Stimulated activated CD4-positive, alpha-beta T cell treated with anti-CD3 and anti-CD28 coated beads, TNF-alpha, amount 100 ng/mL, for 1 hour (primary cell): ENCODE measurements around the gene BICDL1.
A peak's percentile ranks its signal among the peaks of the same experiment; 100 is the strongest.

Experiments used
- DNase-seq, 3 donors: peaks; one replicate each; pipeline ENCODE4 v3.0.0-alpha.2; 2020; ENCODE audit warnings: low read depth in 3 of 3, low spot score in 1 of 3

BICDL1 gene

DNA sequence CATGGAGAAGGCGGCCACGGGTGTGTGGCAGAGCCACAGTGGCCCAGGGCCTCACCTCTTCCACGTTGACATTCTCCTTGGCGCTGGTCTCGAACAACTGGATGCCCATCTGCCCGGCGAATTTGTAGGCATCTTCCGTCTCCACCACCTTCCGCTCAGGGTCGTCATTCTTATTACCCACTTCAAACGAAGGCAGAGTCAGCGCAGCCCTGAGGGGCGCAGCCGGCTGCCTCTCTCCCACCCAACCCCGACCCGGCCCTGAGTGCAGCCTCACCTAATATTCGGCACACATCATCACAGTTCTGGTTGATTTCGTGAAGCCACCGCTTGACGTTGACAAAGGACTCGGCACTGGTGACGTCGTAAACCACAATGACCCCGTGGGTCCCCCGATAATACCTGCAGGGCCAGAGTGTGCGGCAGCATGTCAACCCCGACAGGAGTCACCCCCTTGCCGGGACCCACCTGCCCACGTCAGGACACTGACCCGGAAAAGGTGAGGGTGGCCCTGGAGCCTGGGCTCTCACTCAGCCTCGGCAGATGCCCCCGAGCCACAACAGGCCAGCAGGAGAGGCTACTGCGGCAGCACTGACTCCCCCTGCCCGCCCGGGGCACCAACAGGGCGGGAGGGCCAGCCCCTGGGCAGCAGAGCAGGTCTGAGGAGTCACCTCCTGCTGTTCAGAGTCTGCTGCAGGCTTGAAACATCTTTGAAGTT is 109.9 kb downstream of the BICDL1 start:
- no peak for DNase-seq

DNA sequence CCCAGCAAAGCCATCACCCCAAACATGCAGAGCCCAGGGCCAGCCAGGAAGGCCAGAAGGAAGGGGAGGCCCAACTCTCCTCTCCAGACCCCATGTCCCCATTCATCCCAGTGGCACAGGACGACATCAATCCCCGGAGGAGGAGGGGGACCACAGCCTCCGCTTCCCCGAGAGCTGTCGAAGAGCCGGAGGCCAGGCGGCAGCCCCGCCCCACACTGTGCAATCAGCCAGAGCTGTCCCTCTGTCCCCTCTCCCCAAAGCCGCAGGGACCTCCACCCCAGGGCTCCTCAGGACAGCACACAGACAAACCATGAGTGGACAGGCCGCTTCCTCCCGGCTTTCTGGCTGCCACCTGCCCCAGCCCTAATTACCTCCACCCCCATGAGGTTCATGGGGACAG is 110.7 kb downstream of the BICDL1 start:
- DNase-seq: no peak

DNA sequence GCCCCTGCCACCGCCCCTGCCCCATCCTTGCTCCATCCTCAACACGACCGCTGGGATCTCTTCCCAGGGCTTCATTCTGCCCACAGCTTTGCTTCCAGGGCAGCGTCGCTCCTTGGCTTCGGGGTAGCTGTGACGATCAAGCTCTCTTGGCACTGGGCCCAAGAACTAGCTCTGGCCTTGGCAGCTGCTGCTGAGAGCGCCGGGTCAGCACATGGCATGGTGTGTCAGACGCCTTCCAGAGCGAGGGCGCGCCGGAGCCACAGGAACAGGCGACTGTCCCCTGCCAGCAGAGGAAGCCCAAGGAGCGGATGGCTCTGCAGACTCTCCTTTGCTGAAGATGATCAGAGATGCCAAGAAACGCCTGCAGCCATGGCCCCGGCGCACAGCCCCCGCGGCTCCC is 111.6 kb downstream of the BICDL1 start:
- no peak for DNase-seq

DNA sequence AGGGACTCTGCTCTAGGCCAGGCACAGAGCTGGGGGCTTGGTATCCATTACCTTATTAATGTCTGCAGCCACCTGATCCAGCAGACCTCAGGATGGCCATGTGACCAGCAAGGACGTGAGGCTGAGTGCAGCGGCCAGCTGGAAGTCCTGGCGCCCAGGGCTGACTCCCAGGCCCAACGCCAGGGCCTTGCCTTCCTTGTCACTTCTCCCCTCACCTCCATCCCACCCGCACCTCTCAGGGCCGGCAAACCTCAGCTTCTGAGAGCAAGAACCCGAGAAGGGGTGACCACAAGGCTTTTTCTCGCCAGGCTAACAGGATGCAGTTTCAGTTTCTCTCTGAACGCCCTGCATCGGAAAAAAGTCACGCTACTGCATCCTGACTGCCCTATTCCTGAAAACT is 112.1 kb downstream of the BICDL1 start:
- no peak for DNase-seq

DNA sequence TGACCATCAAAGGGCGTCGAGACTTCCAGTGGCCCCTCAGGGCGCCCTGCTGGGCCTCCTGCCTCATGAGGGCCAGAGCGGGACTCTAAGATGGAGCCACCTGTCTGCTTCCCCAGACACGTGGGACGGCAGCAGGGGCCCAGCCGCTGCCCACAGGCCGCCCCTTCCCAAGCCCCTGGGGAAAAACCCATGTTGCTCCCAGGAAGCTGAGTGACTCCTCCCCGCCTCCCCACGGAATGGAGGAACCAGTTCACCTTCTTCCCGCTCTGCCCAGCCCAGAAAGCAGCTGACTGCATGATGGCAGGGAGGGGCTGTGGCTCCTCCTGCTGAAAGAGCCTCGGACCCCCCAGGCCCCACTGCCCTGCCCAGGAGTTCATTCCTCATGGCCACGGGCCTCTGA is 112.6 kb downstream of the BICDL1 start:
- no peak for DNase-seq

DNA sequence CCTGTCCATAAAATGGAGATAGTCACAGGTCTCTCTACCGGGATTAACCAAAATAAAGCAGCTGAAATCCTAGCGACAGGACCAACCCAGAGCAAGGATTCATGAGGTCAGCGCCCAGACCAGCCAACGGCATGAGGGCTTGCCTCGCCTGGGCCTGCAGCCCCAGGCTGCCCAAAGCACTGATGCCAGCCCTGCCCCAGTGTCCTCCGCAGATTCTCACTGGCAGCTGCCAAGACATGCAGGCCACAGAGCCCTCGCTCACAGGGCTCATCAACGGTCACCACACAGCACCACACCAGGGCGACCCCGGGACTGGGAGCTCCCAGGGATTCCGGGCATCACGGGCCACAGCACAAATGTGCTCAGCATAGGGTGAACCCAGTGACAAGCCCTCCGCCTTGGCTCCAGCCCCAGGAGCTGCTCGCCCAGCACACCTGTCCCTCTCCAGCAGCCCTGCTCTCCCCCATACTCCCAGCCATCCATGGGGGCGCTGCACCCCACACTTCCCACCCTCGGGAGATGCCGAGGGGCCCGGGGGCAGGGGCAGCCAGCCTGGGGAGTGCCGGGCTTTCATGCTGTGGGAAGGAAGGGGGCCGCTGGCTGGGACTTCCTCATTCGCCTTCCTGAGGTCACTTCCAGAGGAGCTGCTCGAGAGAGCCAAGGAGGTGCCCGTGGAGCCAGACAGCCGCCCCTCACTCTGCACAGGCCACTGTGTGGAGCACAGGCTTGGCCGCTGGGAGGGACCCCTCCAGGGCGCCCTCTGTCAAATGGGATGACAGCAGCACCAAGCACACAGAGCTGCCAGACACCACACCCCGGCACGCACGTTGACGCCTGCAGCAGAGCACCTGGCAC is 113.4 kb downstream of the BICDL1 start:
- DNase-seq: no peak

DNA sequence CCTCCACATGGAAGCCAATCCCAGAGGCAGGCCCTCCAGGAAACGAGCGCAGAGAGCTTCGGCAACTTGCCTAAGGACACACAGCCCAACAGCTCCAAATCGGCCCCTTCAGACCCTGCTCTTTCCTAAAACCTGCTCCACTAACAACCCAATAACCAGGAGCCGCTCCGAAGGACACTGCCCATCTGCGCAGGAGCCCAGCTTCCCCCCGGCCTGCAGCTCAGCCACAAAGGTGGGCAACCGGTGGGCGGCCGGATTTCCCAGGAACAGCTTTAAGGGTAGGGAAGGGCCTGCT is 114.0 kb downstream of the BICDL1 start:
- DNase-seq: no peak

DNA sequence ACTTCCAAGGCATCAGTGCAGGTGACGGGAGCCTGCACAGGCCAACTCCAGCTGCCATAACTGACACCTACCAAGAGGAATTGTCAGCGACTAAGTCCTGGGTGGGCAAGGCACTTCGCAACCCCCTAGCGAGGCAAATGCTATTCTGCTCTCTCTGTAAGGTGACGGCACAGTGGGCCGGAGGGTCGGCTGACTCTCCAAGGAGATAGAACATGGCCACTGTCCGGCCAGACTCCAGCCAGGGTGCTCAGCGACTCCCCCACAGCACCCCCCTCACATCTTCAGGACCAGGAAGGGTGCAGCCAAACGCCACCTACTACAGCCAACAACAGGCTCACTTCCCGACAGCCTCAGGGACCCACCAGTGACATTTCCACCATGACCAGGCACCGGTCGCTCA is 114.3 kb downstream of the BICDL1 start:
- DNase-seq: no peak

DNA sequence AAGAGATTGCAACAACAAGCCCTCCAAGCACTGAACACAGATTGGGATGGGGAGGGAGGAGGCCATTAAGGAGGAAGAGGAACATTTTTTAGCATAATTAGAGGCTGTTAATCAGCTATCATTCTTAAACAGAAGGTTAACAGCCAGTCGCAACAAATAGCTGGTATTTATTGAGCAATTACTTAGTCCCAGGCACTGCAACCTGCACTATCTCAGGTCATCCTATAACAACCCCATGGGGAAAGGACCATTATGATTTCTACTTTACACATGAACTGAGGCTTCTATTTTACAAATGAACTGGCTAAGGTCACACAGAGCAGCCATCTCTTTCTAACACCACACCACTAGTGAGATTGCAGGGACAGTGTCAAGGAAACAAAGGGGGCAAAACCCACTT is 117.1 kb downstream of the BICDL1 start:
- no peak for DNase-seq

DNA sequence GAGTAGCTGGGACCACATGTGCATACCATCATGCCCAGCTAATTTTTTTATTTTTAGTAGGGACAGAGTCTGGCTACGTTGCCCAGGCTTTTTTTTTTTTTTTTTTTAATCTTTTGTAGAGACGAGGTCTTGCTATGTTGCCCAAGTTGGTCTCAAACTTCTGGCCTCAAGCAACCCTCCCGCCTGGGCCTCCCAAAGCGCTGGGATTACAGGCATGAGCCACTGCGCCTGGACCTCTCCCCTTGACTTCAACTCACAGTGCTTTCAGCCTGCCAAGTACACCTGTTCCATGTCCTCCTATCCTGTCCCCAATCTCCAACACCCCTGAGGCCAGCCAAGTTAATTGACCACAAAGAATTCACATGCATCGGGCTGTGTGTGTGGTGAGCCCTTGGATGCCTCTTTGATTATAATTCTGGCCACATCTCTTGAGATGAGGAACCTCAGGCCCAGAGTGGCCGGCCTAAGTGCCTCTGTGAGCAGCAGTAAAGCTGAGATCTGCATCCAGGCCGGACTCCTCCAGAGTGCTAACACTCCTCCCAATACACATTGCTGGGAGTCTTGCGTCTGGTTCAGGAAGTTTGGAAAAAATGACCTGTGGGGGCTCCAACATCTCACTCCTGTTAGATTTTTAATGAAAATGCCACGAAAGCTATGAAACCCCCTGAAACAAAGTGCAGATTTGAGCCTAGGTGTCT is 120.7 kb downstream of the BICDL1 start:
- DNase-seq: no peak

DNA sequence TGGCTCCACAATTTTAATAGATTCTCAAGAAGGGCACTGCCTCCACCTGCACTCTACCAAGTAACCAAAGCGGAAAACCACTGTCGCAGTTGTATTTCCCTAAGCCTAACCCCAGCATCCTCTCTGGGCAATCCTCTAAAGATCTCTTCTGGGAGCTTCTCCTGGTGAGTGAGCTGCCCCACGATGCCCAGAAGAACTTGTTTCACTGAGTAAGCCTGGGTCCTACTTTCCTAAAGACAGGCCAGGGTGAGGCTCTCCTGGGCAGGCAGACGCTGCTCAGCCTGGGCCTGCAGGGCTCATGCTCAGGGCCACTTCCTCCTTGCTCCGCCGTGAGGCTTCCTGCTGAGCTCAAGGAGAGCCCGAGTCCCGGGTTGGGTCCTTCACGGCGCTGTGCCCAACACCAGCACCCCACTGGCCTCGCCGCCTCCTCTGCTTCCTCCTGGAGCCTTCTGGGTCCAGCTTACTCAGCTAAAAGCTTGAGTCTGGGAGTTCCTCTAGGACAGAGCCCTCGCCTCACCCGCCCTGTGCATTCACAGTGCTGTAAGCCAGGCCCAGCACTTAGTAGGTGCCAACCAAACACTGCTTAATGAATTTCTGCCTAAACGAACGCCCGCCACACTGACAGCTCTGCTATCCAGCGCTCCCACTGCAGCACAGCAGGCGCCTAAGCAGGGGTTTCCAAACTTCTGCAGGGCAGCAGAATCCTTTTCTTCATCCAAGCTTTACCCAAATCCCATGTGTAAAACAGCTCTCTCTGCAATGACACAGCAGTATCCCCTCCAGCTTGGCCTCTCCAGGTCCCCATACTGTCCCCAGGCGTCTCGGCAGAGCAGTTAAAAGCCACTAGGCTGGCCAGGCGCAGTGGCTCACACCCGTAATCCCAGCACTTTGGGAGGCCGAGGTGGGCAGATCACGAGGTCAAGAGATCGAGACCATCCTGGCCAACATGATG is 121.8 kb downstream of the BICDL1 start:
- peak in 1 of 3 donors; percentile 21 for DNase-seq

DNA sequence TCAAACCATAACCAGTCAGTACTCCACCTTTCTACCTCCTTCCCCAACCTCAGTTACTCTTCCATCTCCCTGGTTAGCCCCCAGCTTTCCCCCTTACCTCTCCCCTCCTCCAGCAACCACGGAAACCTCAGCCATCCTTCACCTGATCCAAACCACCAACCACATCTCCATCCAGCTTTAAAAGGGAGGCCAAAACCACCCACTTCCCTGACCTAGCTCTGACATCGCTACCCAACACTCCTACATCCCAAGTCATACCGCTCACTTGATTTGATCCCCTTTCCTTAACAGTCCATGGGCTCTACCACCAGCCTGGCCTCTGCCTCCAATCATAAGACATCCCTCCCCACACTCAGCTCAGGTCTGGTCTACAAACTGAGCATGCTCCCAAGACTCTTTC is 126.0 kb downstream of the BICDL1 start:
- DNase-seq: no peak

DNA sequence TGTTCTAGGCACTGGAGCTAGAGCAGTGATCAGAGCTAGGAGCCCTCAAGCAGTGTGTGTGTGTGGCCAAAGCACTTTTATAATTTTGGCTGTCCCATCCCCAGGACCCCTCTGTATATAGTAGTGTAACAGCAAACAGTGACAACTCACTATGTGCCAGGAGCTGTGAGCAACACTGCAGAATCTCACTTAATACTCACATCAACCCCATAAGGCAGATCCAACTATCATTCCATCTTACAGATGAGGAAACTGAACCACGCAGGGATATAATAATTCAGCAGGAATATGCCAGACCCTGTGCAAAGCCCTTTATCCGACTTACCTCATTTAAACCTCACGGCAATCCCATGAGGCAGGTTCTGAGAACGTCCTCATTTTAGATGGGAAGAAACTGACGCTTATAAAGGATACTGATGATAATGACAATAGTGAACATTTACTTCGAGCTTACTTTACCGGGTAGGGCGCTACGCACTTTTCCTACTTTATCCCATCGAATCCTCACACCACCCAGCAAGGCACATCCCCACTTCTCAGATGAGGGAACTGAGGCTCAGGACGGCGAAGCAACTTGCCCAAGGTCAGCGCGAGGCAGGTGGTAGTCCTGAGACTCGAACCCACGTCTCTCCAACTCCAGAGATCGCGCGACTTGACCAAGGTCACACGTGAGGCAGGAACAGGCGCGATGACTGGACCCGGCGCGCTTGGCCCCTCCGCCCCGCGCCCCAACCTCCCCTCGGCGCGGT is 126.8 kb downstream of the BICDL1 start:
- DNase-seq: no peak

DNA sequence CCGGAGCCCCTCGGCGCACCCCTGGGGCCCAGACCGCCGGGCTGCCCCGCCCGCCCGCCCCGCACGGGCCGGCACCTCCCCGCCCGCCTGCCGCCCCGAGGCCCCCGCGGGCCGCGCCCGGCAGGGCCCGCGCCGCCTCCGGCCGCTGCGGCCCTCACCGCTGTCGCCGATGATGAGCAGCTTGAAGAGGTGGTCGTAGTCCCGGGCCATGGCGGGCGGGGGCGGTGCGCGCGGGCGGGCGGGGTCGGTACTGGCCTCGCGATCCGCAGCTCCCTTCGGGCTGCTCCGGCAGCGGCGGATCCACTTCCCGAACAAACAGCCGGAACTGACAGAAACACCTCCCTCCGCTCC is 127.4 kb downstream of the BICDL1 start, which contains the start of gene RAB35:
Gene RAB35, minus strand, starts transcription at position 313 of the 351 bp plus-strand sequence. Its CDS starts 103 bp downstream, at position 210.
- no peak for DNase-seq

DNA sequence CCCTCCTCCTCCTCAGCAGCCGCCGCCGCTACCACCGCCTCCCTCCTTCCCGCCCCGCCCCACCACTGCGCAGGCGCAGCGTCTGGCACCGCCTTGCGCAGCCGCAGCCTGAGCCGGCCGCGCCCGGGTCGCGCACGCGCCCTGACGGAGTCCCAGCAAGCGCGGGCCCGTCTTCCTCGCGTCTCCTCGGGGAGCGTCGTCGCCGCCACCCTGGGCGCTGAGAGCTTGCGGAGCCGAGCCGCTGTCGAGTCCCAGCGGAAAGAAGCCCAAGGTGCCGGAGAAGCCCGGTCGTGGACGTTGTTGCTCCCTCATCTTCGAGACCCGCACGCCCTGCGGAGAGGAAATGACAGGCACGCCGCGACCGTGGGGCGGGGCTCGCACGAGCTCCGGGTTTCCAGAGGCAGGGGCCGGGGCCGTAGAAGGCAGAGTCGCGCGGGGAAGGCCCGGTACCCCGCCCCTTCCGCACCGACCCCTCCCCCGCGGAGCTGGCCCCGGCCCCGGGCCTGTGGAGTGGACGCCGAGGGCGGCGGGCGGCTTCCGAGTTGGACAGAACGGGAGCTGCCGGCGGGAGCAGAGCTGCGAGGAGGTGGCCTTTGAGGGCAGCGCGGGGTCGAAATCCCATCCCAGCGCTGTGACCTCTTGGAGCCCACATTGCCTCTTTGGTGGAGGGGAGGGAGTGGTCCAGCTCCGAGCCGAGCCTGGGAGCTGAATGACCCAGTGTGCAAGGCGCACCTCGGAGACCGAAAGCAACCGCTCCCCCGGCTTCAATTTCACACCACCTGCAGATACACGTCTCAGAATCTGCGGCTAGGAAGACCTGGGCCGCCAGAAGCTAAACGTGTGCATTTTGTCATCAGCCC is 128.0 kb downstream of the BICDL1 start:
- DNase-seq: peak; percentile 95 to 98 (median 97)

DNA sequence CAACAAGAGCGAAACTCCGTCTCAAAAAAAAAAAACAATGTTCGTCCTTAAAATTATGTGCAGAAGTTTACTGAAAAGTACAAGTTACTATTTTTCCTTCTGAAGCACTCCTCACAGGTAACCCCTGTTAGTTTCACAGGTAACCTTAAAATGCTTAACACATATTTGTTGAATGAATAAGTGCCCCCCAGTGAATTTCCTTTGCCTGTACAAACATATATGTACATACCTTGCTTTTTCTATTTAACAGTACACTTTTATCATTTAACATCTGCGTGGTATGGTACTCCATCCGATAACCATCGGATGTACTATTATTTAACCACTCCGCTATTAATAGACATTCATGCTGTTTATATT is 128.9 kb downstream of the BICDL1 start:
- no peak for DNase-seq

DNA sequence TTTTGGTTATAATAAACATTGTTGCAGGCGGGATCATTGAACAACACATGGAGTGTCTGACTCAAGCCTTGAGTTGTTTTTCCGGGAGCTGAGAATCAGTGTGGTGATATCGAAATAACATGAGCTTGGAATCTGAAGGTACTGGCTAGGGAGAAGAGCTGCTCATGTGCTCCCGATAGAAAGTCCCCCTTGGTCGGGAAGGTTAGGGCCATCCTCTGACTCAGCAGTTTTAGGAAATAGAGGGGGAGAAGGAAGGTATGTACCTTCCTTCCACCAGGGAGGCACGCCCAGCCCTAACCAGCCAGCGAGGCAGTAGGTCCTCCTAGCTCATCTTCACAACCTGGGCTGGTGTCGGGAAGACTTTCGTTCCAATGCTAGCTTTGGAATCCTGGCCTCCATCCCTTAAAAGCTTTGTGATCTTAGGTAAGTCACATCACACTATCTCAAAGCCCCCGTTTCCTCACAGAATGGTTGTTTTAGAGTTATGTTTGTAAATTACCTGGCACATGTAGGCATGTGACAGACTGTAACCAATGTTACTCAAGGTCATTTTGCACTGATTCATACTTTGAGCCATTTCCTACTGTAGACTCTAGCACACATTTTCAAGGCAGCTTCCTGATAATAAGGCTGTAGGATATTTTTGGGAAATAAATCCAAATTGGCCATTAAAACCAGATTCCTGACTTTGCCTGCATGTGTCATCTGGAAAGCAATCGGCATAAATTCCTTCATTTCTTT is 129.5 kb downstream of the BICDL1 start:
- DNase-seq: no peak

DNA sequence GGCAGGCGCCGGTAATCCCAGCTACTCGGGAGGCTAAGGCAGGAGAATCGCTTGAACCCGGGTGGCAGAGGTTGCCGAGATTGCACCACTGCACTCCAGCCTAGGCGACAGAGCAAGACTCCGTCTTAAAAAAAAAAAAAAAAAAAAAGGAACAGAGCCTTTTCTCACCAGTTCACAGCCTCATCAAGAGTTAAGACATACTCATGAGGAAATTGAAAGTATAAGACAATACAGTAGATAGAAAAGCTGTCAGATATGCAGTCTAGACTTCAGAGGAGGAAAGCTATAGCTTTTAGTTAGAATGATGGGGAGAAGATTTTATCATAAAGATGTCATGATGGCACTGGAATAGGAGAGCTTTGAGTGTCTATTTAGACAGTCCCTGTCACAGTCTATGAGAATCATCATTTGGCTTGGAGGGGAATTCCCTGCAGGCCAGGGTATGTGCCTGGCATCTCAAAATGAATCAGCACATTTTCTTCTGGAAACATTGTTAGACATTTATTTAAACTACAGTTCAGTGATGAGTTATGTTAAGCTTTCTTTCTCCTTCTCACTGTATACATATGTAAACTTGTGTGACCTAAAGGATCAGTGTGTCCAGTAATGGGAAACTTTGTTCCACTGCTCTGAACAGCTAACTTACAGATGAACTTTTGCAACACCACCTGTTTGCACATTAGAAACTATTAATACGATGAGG is 130.4 kb downstream of the BICDL1 start:
- DNase-seq: no peak
